IMR-90 (cell line): ENCODE data around the gene CPA5. TPM values are rescaled to one million over a fixed set of nuclear protein-coding genes. Genes with fewer than 3 reads are reported as not detected.

Experiments
- ATAC-seq: fragments of 200-7000 bp; cut with Tn5 transposase; 2 replicates; pipeline ENCODE4 v1.9.1; 2020; ENCODE audit warnings: low read depth, mild to moderate bottlenecking, moderate library complexity
- BruUV-seq: library from RNA; stranded (reverse); fragments of 400-500 nt; replicated peaks from 2 replicates; lab custom pipeline; 2021; lab: Mats Ljungman, UMichigan
- CTCF ChIA-PET: fragments of 300-600 bp; formaldehyde crosslinking; extraction: SDS; loops from one replicate; lab custom pipeline; 2021; ENCODE audit warnings: antibody characterized with exemption; lab: Yijun Ruan, JAX
- POLR2A ChIA-PET: fragments of 300-600 bp; sonication (Branson Sonifier 250); formaldehyde crosslinking; loops from one replicate; lab custom pipeline; 2022; ENCODE audit warnings: antibody characterized with exemption; ENCODE audit not compliant: unreplicated experiment; lab: Charles Lee
- DNase-seq: peaks from one replicate; pipeline ENCODE4 v3.0.0; 2013
- H2AFZ ChIP-seq: replicated peaks from 2 replicates; pipeline ENCODE3; 2013; ENCODE audit warnings: low read length, mild to moderate bottlenecking; ENCODE audit not compliant: poor library complexity
- H2AK5ac ChIP-seq: 2 replicates; pipeline ENCODE4 v1.6.1; 2013; ENCODE audit warnings: low read depth, low read length, inconsistent platforms
- H2AK9ac ChIP-seq: replicated peaks from 2 replicates; pipeline ENCODE3; 2013; ENCODE audit warnings: mild to moderate bottlenecking, low read depth, low read length, moderate library complexity; ENCODE audit not compliant: poor library complexity
- H2BK120ac ChIP-seq: 2 replicates; pipeline ENCODE4 v1.6.1; 2013; ENCODE audit warnings: low read depth, low read length, inconsistent platforms
- H2BK15ac ChIP-seq: 3 replicates; pipeline ENCODE4 v1.6.1; 2013; ENCODE audit warnings: low read depth, low read length, inconsistent platforms
- H2BK20ac ChIP-seq: 2 replicates; pipeline ENCODE4 v1.6.1; 2013; ENCODE audit warnings: low read depth, mild to moderate bottlenecking, inconsistent platforms, low read length, moderate library complexity
- H2BK5ac ChIP-seq: 2 replicates; pipeline ENCODE4 v1.6.1; 2013; ENCODE audit warnings: mild to moderate bottlenecking, low read depth, low read length, inconsistent platforms; ENCODE audit not compliant: poor library complexity, severe bottlenecking
- H3K14ac ChIP-seq: replicated peaks from 2 replicates; pipeline ENCODE4 v1.6.1; 2013; ENCODE audit warnings: low read depth, low read length, inconsistent platforms
- H3K18ac ChIP-seq: 2 replicates; pipeline ENCODE4 v1.6.1; 2013; ENCODE audit warnings: low read depth, low read length, control low read depth
- H3K23ac ChIP-seq: 2 replicates; pipeline ENCODE4 v1.6.1; 2013; ENCODE audit warnings: low read depth, low read length, inconsistent platforms
- H3K27ac ChIP-seq: 2 replicates; pipeline ENCODE4 v1.5.1; 2013; ENCODE audit warnings: mild to moderate bottlenecking, control low read depth, low read length; ENCODE audit not compliant: insufficient read depth
- H3K27me3 ChIP-seq: 2 replicates; pipeline ENCODE4 v1.6.1; 2013; ENCODE audit warnings: low read length; ENCODE audit not compliant: control insufficient read depth, insufficient read depth
- H3K36me3 ChIP-seq: 2 replicates; pipeline ENCODE4 v1.6.1; 2013; ENCODE audit warnings: low read length, mixed read lengths; ENCODE audit not compliant: control insufficient read depth, insufficient read depth
- H3K4ac ChIP-seq: 2 replicates; pipeline ENCODE4 v1.6.1; 2013; ENCODE audit warnings: low read depth, low read length, inconsistent platforms
- H3K4me1 ChIP-seq: 2 replicates; pipeline ENCODE4 v1.6.1; 2013; ENCODE audit warnings: low read length, mixed read lengths; ENCODE audit not compliant: control insufficient read depth, insufficient read depth
- H3K4me2 ChIP-seq: 2 replicates; pipeline ENCODE4 v1.6.1; 2013; ENCODE audit warnings: low read depth, mild to moderate bottlenecking, control low read depth, low read length, moderate library complexity
- H3K4me3 ChIP-seq: 2 replicates; pipeline ENCODE4 v1.5.1; 2013; ENCODE audit warnings: low read depth, mild to moderate bottlenecking, control low read depth, low read length, moderate library complexity; ENCODE audit not compliant: insufficient read depth
- H3K56ac ChIP-seq: 2 replicates; pipeline ENCODE4 v1.6.1; 2013; ENCODE audit warnings: low read length, inconsistent platforms; ENCODE audit not compliant: insufficient read depth; ENCODE audit errors: extremely low read depth
- H3K79me1 ChIP-seq, 2 experiments: 2 replicates each; pipeline ENCODE4 v1.6.1; 2013; ENCODE audit warnings: low read length in 2 of 2, inconsistent platforms in 1 of 2, low read depth in 1 of 2
- H3K9ac ChIP-seq: 2 replicates; pipeline ENCODE4 v1.6.1; 2013; ENCODE audit warnings: low read depth, low read length, control low read depth
- H3K9me1 ChIP-seq: 2 replicates; pipeline ENCODE4 v1.6.1; 2013; ENCODE audit warnings: low read length, inconsistent platforms; ENCODE audit not compliant: insufficient read depth
- H3K9me3 ChIP-seq: 2 replicates; pipeline ENCODE4 v1.6.1; 2013; ENCODE audit warnings: low read length; ENCODE audit not compliant: control insufficient read depth, insufficient read depth
- H4K20me1 ChIP-seq: 2 replicates; pipeline ENCODE4 v1.6.1; 2013; ENCODE audit warnings: low read length, inconsistent platforms; ENCODE audit not compliant: insufficient read depth
- H4K5ac ChIP-seq: 2 replicates; pipeline ENCODE4 v1.6.1; 2013; ENCODE audit warnings: mild to moderate bottlenecking, low read depth, low read length, control low read depth
- H4K8ac ChIP-seq, 2 experiments: 2 replicates each; pipeline ENCODE4 v1.6.1; 2013; ENCODE audit warnings: low read depth in 2 of 2, low read length in 2 of 2, control low read depth in 1 of 2, inconsistent platforms in 1 of 2
- H4K91ac ChIP-seq: 2 replicates; pipeline ENCODE4 v1.6.1; 2013; ENCODE audit warnings: low read depth, low read length, inconsistent platforms; ENCODE audit not compliant: insufficient read depth
- BHLHE40 ChIP-seq: fragments of 150-350 bp; IDR thresholded peaks from 2 replicates; pipeline ENCODE4 v1.6.1; 2016; ENCODE audit warnings: mild to moderate bottlenecking, low read depth, low read length
- CHD1 ChIP-seq: IDR thresholded peaks from 2 replicates; pipeline ENCODE4 v1.6.1; 2012; ENCODE audit warnings: low read depth, low read length, improper control_type of control experiment
- MAFK ChIP-seq: IDR thresholded peaks from 2 replicates; pipeline ENCODE4 v1.6.1; 2012; ENCODE audit warnings: low read depth, low read length, improper control_type of control experiment
- MAZ ChIP-seq: IDR thresholded peaks from 2 replicates; pipeline ENCODE4 v1.6.1; 2012; ENCODE audit warnings: low read depth, mild to moderate bottlenecking, low read length, improper control_type of control experiment, moderate library complexity, borderline replicate concordance
- POLR2A ChIP-seq: IDR thresholded peaks from 2 replicates; pipeline ENCODE4 v1.6.1; 2012; ENCODE audit warnings: mild to moderate bottlenecking, low read depth, low read length
- RFX5 ChIP-seq: IDR thresholded peaks from 2 replicates; pipeline ENCODE4 v1.8.0; 2012; ENCODE audit warnings: low read depth, mild to moderate bottlenecking, low read length, moderate library complexity
- WGBS, 2 experiments: methylation state at CpG; one replicate each; pipeline versions ENCODE4 v1.1.5 to v1.1.7; 2013; ENCODE audit warnings: missing lambda C conversion rate in 2 of 2; ENCODE audit not compliant: insufficient read length in 1 of 2; ENCODE audit errors: extremely low coverage in 2 of 2; 5-methylcytosine and 5-hydroxymethylcytosine counted together
- dilution Hi-C: fragments of 300-500 bp; cut with HindIII; formaldehyde crosslinking; loops from one replicate; pipeline ENCODE4 v1.14.3; 2018; ENCODE audit warnings: low sequenced_read_pairs; ENCODE audit not compliant: unreplicated experiment
- in situ Hi-C: fragments of 300-500 bp; cut with MboI; formaldehyde crosslinking; loops from 3 replicates; pipeline ENCODE4 v1.14.3; 2019; ENCODE audit warnings: low sequenced_read_pairs, inconsistent platforms, mixed read lengths
- intact Hi-C: fragments of 100-400 bp; cut with micrococcal nuclease; formaldehyde crosslinking; loops from 2 replicates; pipeline ENCODE4 v1.10.0; 2022
- polyA plus RNA-seq, 3 experiments: library from polyadenylated mRNA; depleted of rRNA; stranded (reverse); fragments of >200 nt; gene quantifications; 2 replicates each; pipeline ENCODE4 v1.2.3, GENCODE V29; 2012; ENCODE audit warnings: low replicate concordance in 1 of 3
- total RNA-seq: library from RNA; depleted of rRNA; stranded (reverse); fragments of >200 nt; gene quantifications from 2 replicates; pipeline ENCODE4 v1.2.3, GENCODE V29; 2012
- TF ChIP-seq, protein P1 (sequence below): fragments of 150-350 bp; IDR thresholded peaks from 2 replicates; pipeline ENCODE4 v1.6.1; 2016; ENCODE audit warnings: low read depth, mild to moderate bottlenecking, low read length, moderate library complexity, borderline replicate concordance

Gene CPA5
- total and polyA plus RNA-seq, 2 of the 4 experiments (the other 2 are of a cell fraction), result under 0.01 to 0.86 TPM

DNA sequence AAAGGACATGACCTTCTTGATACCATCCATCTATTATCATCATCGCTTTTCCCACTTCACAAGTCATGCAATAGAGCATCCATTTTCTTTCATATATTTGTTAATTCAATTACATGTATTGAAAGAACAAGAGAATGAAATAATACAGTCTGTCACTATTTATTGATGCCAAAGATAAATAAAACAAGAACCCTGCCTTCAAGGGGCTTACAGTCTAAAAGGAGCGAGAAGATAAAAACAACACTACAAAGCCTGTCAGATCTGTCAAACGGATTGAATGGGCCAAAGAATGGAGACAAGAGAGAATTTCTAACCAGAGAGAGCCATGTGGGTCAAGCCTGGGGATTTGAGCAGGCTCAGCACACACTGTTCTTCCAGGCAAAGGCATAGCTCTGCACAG is 15.9 kb downstream of the CPA5 start:
- dilution Hi-C loops (no loop called here), intact Hi-C loops (no loop called here), in situ Hi-C loops (no loop called here)
- Histone ChIP-seq H2AFZ (no peak overlapping the region), H3K56ac (no peak overlapping the region), H3K14ac (0 out of 2 replicates have a peak overlapping the region, but pooled peaks have one; percentile 35), H3K9ac (no peak overlapping the region), H4K91ac (peak overlapping the region; percentile 47; the same call in 1 of the 2 replicates), H3K4me2 (no peak overlapping the region), H4K5ac (no peak overlapping the region), H2AK5ac (peak overlapping the region; percentile 93), H3K27ac (no peak overlapping the region), H3K4ac (no peak overlapping the region; the same call in 1 of the 2 replicates), H3K9me3 (peaks cover 8% of the 10 kb centered on the region), H2BK20ac (peak overlapping the region; percentile 81; the same call in 1 of the 2 replicates), H3K4me3 (no peak overlapping the region), H3K79me1 (peaks cover 0 to 3% of the 10 kb centered on the region in 2 experiments; a peak in 1 of 4 replicates), H4K20me1 (no peaks in the 10 kb centered on the region), H3K18ac (no peak overlapping the region), H3K27me3 (no peaks in the 10 kb centered on the region), H3K4me1 (peaks cover 26% of the 10 kb centered on the region), H4K8ac (no peak overlapping the region), H2BK5ac (no peak overlapping the region), H2BK120ac (peak overlapping the region; percentile 98), H3K23ac (no peak overlapping the region), H3K9me1 (peaks cover 23% of the 10 kb centered on the region), H2AK9ac (no peak overlapping the region), H2BK15ac (0 out of 3 replicates have a peak overlapping the region, but pooled peaks have one; percentile 66), H3K36me3 (no peaks in the 10 kb centered on the region)
- WGBS, 2 experiments, result 67 to 100% methylated on average over 1 of the region's 3 CpGs
- DNase-seq (no peak), ATAC-seq (no peak)
- ChIA-PET CTCF (no interaction called here), POLR2A (no interaction called here)
- TF ChIP-seq POLR2A, result no peak
- TF ChIP-seq MAZ, result no peak
- no peak for TF ChIP-seq BHLHE40
- no peak for TF ChIP-seq MAFK
- no peak for TF ChIP-seq RFX5
- TF ChIP-seq, protein P1, sequence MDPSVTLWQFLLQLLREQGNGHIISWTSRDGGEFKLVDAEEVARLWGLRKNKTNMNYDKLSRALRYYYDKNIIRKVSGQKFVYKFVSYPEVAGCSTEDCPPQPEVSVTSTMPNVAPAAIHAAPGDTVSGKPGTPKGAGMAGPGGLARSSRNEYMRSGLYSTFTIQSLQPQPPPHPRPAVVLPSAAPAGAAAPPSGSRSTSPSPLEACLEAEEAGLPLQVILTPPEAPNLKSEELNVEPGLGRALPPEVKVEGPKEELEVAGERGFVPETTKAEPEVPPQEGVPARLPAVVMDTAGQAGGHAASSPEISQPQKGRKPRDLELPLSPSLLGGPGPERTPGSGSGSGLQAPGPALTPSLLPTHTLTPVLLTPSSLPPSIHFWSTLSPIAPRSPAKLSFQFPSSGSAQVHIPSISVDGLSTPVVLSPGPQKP, result no peak
- TF ChIP-seq CHD1, result no peak
- no TSS peak for BruUV-seq
